Mucosa of rectum (tissue), 2 donors: ENCODE data around the gene CARD11.

ENCODE experiments used
- H3K27ac ChIP-seq, 2 donors: one replicate each; pipeline ENCODE4 v1.7.0; 2013; ENCODE audit warnings: inconsistent platforms in 2 of 2, low read depth in 2 of 2, low read length in 2 of 2
- H3K27me3 ChIP-seq, 2 donors: one replicate each; pipeline ENCODE4 v1.7.0; 2013; ENCODE audit warnings: low read length in 2 of 2; ENCODE audit not compliant: control insufficient read depth in 2 of 2, insufficient read depth in 2 of 2
- H3K36me3 ChIP-seq, 2 donors: one replicate each; pipeline ENCODE4 v1.7.0; 2013; ENCODE audit warnings: low read length in 2 of 2; ENCODE audit not compliant: control insufficient read depth in 2 of 2, insufficient read depth in 2 of 2
- H3K4me1 ChIP-seq, 2 donors: one replicate each; pipeline ENCODE4 v1.7.0; 2013; ENCODE audit warnings: low read length in 2 of 2, mild to moderate bottlenecking in 1 of 2; ENCODE audit not compliant: control insufficient read depth in 2 of 2, insufficient read depth in 2 of 2
- H3K4me3 ChIP-seq, 2 donors: one replicate each; pipeline ENCODE4 v1.7.0; 2013; ENCODE audit warnings: low read length in 2 of 2
- H3K9ac ChIP-seq, 2 donors: one replicate each; pipeline ENCODE4 v1.7.0; 2013; ENCODE audit warnings: low read length in 2 of 2, low read depth in 1 of 2, mild to moderate bottlenecking in 1 of 2
- H3K9me3 ChIP-seq, 2 donors: one replicate each; pipeline ENCODE4 v1.7.0; 2013; ENCODE audit warnings: low read length in 2 of 2; ENCODE audit not compliant: control insufficient read depth in 2 of 2
- donor health status: healthy.
- donor health status: Normal muscosa, but diverticular disease.

CARD11 gene

DNA sequence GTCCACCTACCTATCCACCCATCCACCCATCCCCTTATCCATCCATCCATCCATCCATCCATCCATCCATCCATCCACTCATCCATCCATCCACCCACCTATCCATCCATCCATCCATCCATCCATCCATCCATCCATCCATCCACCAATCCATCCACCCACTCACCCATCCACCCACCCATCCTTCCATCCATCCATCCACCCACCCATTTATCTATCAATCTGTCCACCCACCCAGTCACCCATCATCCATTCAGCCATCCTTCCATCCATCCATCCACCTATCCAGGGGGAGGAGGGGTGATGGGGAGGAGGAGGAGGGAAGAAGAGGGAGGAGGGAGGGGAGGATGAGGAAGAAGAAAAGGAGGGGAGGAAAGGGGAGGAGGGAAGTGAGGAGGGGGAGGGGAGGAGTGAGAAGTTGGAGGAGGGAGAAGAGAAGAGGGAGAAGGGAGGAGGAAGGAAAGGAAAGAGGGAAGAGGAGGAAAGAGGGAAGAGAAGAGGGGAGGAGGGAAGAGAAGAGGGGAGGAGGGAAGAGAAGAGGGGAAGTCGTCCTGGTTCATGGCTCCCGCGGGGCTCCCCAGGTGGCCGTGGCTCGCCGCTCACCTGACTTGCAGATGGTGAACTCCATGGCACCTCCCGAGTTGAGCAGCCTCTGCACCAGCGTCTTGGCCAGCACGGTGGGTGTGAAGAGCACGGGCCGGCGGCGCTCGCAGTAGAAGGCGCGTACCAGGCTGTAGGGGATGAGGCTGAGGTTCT lies 130.8 kb downstream of the CARD11 start:
- H3K36me3 ChIP-seq, result no peaks in the 10 kb centered on the region
- H3K4me3 ChIP-seq, result no peak overlapping the region
- no peak overlapping the region for H3K9ac ChIP-seq
- peaks cover 0 to 1% of the 10 kb centered on the region in 2 donors for H3K27me3 ChIP-seq
- no peaks in the 10 kb centered on the region for H3K9me3 ChIP-seq
- H3K27ac ChIP-seq, result no peak overlapping the region
- no peaks in the 10 kb centered on the region for H3K4me1 ChIP-seq

DNA sequence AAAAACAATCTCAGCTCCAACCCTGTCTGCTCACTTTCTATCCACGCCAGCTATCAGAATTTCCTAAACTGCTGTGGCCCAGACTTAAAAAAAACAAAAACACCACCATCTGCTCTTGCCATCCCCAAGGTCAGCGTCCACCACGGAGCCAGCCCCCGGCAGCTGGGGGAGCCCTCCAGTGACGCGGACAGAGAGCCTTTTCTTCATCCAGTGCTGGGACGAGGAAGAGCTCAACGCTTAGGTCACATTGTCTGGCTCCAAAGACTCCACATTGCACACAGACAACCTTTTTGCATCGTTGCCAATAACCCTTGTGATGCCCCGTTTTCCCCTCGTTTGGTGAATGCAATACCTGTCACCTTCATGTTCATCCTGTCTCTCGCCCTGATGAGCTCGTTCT lies 132.2 kb downstream of the CARD11 start:
- Histone ChIP-seq H3K27ac (no peak overlapping the region), H3K36me3 (no peaks in the 10 kb centered on the region), H3K4me3 (no peak overlapping the region), H3K9ac (no peak overlapping the region), H3K27me3 (peaks cover 0 to 1% of the 10 kb centered on the region in 2 donors), H3K9me3 (no peaks in the 10 kb centered on the region), H3K4me1 (no peaks in the 10 kb centered on the region)

DNA sequence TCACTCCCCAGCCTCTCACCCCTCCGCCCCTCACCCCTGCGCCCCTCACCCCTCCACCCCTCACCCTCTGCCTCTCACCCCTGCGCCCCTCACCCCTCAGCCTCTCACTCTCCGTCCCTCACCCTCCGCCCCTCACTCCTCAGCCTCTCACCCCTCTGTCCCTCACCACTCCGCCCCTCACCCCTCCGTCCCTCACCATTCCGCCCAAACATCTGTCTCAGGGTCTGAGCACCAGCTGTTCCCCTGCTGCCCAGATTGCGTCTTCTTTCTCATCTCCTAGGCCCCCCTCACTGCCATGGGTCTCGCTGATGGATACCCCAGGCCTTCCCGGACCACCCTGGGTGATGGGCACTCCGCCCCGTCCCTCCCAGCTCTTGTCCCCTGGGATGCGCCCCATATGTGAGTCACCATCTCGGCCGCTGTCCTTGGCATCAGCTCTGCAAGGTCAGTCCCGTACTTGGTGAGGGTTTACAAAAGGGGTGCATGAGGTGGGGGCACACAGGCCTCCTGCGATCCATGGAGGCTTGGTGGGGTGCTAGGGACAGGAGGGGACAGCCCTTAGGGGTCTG lies 134.1 kb downstream of the CARD11 start:
- Histone ChIP-seq H3K36me3 (no peaks in the 10 kb centered on the region), H3K9ac (no peak overlapping the region)

DNA sequence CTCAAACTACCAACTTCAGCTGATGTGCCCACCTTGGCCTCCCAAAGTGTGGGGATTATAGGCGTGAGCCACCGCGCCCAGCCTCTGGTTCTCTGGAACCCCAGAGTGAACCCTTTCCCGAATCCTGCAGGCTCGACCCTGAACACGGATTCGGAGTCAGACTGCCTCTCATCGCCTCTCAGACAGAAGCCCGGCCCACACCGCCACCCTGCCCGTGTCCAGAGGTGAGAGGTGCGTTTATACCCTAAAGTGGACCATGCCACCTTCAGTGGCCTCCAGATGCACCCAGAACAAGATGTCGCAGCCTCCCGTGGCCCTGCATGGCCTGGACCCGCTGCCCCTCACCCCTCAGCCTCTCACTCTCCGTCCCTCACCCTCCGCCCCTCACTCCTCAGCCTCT lies 134.6 kb downstream of the CARD11 start:
- no peaks in the 10 kb centered on the region for H3K9me3 ChIP-seq
- no peak overlapping the region for H3K9ac ChIP-seq
- no peaks in the 10 kb centered on the region for H3K4me1 ChIP-seq
- no peak overlapping the region for H3K27ac ChIP-seq
- H3K4me3 ChIP-seq, result no peak overlapping the region
- peaks cover 0 to 3% of the 10 kb centered on the region in 2 donors for H3K27me3 ChIP-seq
- H3K36me3 ChIP-seq, result no peaks in the 10 kb centered on the region

More for the DNA sequence above, 134.1 kb downstream of the CARD11 start:
- no peaks in the 10 kb centered on the region for H3K9me3 ChIP-seq
- H3K27ac ChIP-seq, result no peak overlapping the region
- H3K27me3 ChIP-seq, result peaks cover 0 to 1% of the 10 kb centered on the region in 2 donors
- no peak overlapping the region for H3K4me3 ChIP-seq
- no peaks in the 10 kb centered on the region for H3K4me1 ChIP-seq

DNA sequence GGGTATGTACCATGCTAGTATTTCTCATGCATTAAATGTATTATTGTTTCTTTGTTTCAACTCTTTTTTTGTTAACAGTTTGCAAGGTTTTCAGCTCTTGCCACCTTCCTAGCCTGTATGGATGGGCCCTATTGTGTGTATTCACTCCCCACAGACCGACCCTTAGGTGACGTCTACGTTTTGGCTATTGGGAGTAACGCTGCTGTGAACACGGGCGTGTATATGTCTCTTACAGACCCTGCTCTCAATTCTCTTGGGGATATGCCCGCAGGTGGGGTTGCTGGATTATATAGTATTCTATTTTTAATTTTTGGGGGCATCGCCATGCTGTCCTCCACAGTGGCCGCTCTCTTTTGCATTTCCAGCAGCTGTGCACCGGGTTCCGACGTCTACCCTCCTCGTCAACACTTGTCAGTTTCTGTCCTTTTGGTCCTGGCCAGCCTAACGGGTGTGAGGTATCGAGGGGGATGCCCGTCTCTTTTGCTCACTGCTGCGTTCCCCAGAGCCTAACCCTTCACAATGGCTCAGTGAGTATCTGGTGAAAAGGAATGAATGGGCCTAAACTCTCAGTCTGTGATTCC lies 135.5 kb downstream of the CARD11 start:
- Histone ChIP-seq H3K9ac (no peak overlapping the region), H3K9me3 (no peaks in the 10 kb centered on the region), H3K27ac (no peak overlapping the region), H3K4me3 (no peak overlapping the region), H3K4me1 (no peaks in the 10 kb centered on the region), H3K36me3 (no peaks in the 10 kb centered on the region), H3K27me3 (peaks cover 0 to 3% of the 10 kb centered on the region in 2 donors)

DNA sequence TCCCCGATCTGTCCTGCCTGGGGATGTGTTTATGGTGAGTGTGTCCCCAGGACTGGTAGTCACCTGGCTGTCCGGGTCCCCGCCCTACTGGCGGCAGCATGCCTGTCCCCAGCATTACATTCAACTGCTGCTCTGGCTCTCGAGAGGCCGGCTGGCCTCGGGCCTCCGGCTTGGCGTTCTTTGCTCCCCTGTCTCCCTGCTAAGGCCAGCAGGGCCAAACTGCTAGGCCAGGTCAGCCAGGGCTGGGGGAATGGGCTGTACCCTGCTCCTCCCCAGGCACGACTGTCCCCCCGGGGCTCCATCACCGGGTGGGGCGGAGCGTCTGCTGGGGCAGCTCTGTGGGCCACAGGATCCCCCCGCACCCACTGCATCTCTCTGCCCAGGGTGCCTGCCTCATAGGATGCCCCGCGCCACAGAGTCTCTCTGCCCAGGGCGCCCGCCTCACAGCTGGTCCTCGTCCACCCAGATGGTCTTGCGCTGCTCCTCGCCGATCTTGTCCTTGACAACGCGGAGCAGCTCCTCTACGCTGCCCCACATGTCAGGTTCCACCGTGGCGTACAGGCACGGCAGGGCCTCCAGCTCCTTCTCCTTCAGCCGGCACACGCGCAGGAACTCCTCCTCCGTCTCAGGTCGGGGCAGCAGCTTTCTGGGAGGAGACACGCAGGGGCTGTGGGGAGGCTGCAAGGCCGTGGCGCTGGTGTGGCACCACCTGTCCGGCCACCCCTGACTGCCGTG lies 137.3 kb downstream of the CARD11 start:
- Histone ChIP-seq H3K4me3 (no peak overlapping the region), H3K27me3 (peaks cover 0 to 3% of the 10 kb centered on the region in 2 donors), H3K4me1 (no peaks in the 10 kb centered on the region), H3K9ac (no peak overlapping the region), H3K9me3 (no peaks in the 10 kb centered on the region), H3K36me3 (no peaks in the 10 kb centered on the region), H3K27ac (no peak overlapping the region)

DNA sequence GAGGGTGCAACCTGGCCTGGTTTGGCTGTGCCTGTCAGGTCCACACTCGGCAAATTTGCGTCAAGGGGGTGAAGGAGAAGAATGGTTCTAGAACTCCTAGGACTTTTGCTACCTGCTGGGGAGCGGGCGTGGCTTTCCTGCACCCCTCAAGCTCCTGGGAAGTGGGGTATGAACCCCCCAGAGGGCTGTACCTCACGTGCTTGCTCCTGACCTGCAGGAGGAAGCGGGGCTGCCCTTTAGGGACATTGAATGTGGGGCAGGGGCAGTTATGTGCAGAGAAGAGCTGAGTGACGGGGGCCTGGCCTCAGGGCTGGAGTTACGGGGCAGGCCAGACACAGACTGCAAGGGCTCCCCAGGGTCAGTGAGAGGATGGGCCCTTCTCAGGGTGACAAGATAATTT lies 138.2 kb downstream of the CARD11 start:
- Histone ChIP-seq H3K36me3 (no peaks in the 10 kb centered on the region), H3K9me3 (no peaks in the 10 kb centered on the region), H3K27ac (no peak overlapping the region), H3K4me1 (no peaks in the 10 kb centered on the region), H3K9ac (no peak overlapping the region), H3K27me3 (peaks cover 0 to 3% of the 10 kb centered on the region in 2 donors), H3K4me3 (no peak overlapping the region)

DNA sequence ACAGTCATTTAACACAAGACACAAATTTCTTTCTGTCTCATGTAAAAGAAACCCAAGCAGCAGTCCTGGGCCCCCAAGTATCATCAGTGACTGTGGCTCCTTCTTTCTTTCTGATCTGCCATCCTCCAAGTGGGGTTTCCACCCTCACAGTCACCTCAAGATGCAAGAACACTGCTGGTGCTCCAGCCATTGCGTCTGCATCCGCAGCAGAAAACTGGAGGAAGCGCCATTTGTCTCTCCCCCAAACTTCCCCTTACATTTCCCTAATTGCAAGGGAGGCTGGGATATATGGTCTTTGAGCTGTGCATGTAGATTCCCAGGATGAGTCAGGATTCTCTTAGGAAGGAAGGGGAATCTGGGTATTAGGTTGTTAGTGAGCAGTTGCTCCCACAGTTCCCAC lies 138.6 kb downstream of the CARD11 start:
- no peak overlapping the region for H3K4me3 ChIP-seq
- H3K27me3 ChIP-seq, result peaks cover 0 to 3% of the 10 kb centered on the region in 2 donors
- no peak overlapping the region for H3K9ac ChIP-seq
- H3K4me1 ChIP-seq, result no peaks in the 10 kb centered on the region
- H3K36me3 ChIP-seq, result no peaks in the 10 kb centered on the region
- no peak overlapping the region for H3K27ac ChIP-seq
- H3K9me3 ChIP-seq, result no peaks in the 10 kb centered on the region

DNA sequence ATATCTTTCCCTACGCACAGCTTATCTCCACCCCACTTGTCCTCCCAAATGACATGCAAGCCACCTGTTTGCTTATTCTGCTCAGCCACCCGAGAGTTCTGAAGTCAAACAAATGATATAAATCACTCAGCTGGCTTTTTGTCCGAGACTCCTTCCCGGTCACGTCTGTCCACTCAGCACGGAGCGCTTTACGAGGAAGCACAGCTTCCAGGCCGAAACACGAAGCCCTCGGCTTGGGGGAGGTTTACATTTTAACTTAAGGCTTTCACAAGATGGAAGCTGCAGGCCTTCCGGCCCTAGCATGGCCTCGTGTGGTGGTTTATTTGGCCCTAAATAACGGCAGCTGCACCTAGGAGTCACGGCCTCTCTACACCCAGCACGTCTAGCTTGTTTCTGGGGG lies 139.5 kb downstream of the CARD11 start:
- no peaks in the 10 kb centered on the region for H3K9me3 ChIP-seq
- H3K9ac ChIP-seq, result no peak overlapping the region
- H3K27me3 ChIP-seq, result peaks cover 0 to 3% of the 10 kb centered on the region in 2 donors
- H3K4me1 ChIP-seq, result no peaks in the 10 kb centered on the region
- H3K27ac ChIP-seq, result no peak overlapping the region
- H3K4me3 ChIP-seq, result no peak overlapping the region
- H3K36me3 ChIP-seq, result no peaks in the 10 kb centered on the region

DNA sequence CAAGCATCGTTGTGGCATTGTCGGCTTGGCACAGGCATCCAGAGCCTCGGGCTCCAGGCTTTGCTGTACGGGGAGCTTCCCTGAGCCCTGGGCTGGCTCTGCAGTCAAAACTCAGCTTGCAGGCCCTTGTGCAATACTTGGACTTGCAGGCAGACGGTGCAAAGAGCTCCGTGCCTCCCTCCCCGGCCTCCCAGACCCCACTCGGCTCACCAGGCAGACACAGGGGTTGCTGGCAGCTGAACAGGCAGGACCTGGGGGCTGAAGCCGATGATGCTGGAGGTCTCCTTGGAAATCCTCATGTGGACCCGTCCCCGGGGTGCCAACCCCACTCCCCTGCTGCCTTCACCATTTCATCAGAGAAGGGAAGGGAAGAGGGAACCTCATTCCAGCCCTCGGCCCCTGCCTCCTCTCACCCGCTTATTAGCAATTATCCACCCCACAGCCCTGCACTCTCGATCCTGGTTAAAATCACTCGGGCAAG lies 139.9 kb downstream of the CARD11 start:
- Histone ChIP-seq H3K27me3 (peaks cover 0 to 3% of the 10 kb centered on the region in 2 donors), H3K36me3 (no peaks in the 10 kb centered on the region), H3K27ac (no peak overlapping the region), H3K9me3 (no peaks in the 10 kb centered on the region), H3K9ac (no peak overlapping the region), H3K4me3 (no peak overlapping the region), H3K4me1 (no peaks in the 10 kb centered on the region)
